Pancreas (tissue), 10 donors: ENCODE results near the gene COL20A1. TPM values are rescaled to one million over a fixed set of nuclear protein-coding genes. Genes with fewer than 3 reads are reported as not detected.

ENCODE experiments used
- ATAC-seq, 4 donors: fragments of 200-7000 bp; cut with Tn5 transposase; one replicate each; pipeline versions ENCODE4 v1.8.0 to v1.9.1; 2020; ENCODE audit warnings: mild to moderate bottlenecking in 4 of 4, moderate library complexity in 4 of 4
- DNase-seq, 6 donors: peaks; one replicate each; pipeline ENCODE4 v3.0.0-alpha.2; 2020
- FAIRE-seq: peaks from 2 replicates; lab custom pipeline; 2012; peaks lifted over from hg19 to GRCh38; lab: Jason Lieb, UNC
- H3K27ac ChIP-seq, 4 donors: fragments of 200-600 bp; sonication (generic); 1 replicate in 3 of 4; 2 replicates in 1 of 4; pipeline versions ENCODE4 v1.5.0 to v1.8.0; 2020
- H3K27me3 ChIP-seq, 4 donors: fragments of 200-600 bp; one replicate each; pipeline ENCODE4 v1.8.0; 2021
- H3K36me3 ChIP-seq, 3 donors: fragments of 200-600 bp; sonication (generic) in 1 of 3; one replicate each; pipeline versions ENCODE4 v1.5.0 to v1.8.0; 2020 to 2021
- H3K4me1 ChIP-seq, 3 donors: fragments of 200-600 bp; one replicate each; pipeline ENCODE4 v1.8.0; 2021
- H3K4me3 ChIP-seq, 4 donors: fragments of 200-600 bp; sonication (generic) in 2 of 4; one replicate each; pipeline versions ENCODE4 v1.5.0 to v1.8.0; 2020 to 2021
- H3K9me3 ChIP-seq, 4 donors: fragments of 200-600 bp; one replicate each; pipeline ENCODE4 v1.8.0; 2021
- WGBS, 2 donors: extraction: QIAGEN DNeasy Blood & Tissue Kit; methylation state at CpG; one replicate each; pipeline ENCODE4 v1.1.7; 2013; 5-methylcytosine and 5-hydroxymethylcytosine counted together
- intact Hi-C, 3 donors: fragments of 100-400 bp; cut with DNase I; formaldehyde crosslinking; loops; one replicate each; pipeline versions ENCODE4 v1.11.1 to v1.14.2; 2022
- polyA plus RNA-seq, 2 donors: library from polyadenylated mRNA; stranded (reverse); fragments of 200-250 nt; gene quantifications; one replicate each; pipeline ENCODE4 v1.2.3, GENCODE V29; 2013
- total RNA-seq, 6 donors: library from RNA; stranded (reverse); fragmentation: NEBNext Ultra II Directional in 4 of 6; extraction: Animal tissue kit (Norgen Biotek cat#: 25700) in 4 of 6; gene quantifications; one replicate each; pipeline versions ENCODE4 v1.2.1 to v1.2.4, GENCODE V29; 2021 to 2023
- TF ChIP-seq, protein P1 (sequence below), 4 donors: fragments of 200-600 bp; sonication (generic) in 3 of 4; IDR thresholded peaks; one replicate each; pipeline versions ENCODE4 v1.5.0 to v1.8.0; 2021; ENCODE audit warnings: antibody characterized with exemption in 4 of 4
- donor health status: healthy with polysubstance abuse.
- donor health status: DM: no; HTN: no; CAD: no; lungs with moderate emphysema.
- donor health status: DM: no; HTN: no; CAD: no.
- donor health status: control.
- donor health status: control.
- donor health status: Bipolar disorder and iron deficiency.
- donor health status: DM: yes; HTN: yes; CAD: no.
- donor health status: DM: no; HTN: no; CAD: no.
- donor health status: DM: no; HTN: no; CAD: no.
- donor health status: DM: yes; HTN: yes; CAD: no.

COL20A1 gene
- total and polyA plus RNA-seq, 8 donors = 0.05 TPM; not detected in 7

- WGBS, 2 donors = 57 to 73% methylated on average over 16 of the region's 16 CpGs
- Histone ChIP-seq H3K27ac (no peak overlapping the region), H3K36me3 (peaks cover 0 to 10% (median 3%) of the 10 kb centered on the region in 3 donors), H3K27me3 (peaks cover 0 to 3% (median 0%) of the 10 kb centered on the region in 4 donors), H3K9me3 (no peaks in the 10 kb centered on the region), H3K4me3 (no peak overlapping the region), H3K4me1 (no peaks in the 10 kb centered on the region)
- no peak for FAIRE-seq
- intact Hi-C loops = no loop called here
- no peak for ATAC-seq
- TF ChIP-seq, protein P1, sequence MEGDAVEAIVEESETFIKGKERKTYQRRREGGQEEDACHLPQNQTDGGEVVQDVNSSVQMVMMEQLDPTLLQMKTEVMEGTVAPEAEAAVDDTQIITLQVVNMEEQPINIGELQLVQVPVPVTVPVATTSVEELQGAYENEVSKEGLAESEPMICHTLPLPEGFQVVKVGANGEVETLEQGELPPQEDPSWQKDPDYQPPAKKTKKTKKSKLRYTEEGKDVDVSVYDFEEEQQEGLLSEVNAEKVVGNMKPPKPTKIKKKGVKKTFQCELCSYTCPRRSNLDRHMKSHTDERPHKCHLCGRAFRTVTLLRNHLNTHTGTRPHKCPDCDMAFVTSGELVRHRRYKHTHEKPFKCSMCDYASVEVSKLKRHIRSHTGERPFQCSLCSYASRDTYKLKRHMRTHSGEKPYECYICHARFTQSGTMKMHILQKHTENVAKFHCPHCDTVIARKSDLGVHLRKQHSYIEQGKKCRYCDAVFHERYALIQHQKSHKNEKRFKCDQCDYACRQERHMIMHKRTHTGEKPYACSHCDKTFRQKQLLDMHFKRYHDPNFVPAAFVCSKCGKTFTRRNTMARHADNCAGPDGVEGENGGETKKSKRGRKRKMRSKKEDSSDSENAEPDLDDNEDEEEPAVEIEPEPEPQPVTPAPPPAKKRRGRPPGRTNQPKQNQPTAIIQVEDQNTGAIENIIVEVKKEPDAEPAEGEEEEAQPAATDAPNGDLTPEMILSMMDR (IDR thresholded peaks at IDR 0.05) = no peak
- peak in 1 of 6 donors; percentile 38 for DNase-seq
These were observed 689 bp upstream of the COL20A1 start for GRCh38 chr20:63292292-63292701.

GRCh38 chr20:63293456-63293855 is 470 bp downstream of the COL20A1 start:
- peak in 2 of 6 donors; percentile 31 to 78 for DNase-seq
- ATAC-seq = no peak

GRCh38 chr20:63293871-63294535 is 1.0 kb downstream of the COL20A1 start:
- peaks cover 0 to 9% (median 0%) of the 10 kb centered on the region in 4 donors for H3K27me3 ChIP-seq
- FAIRE-seq (no peak), ATAC-seq (no peak), DNase-seq (peak in 1 of 6 donors; percentile 65)
- H3K36me3 ChIP-seq = peaks cover 0 to under 1% (median 0%) of the 10 kb centered on the region in 3 donors
- no peak overlapping the region for H3K27ac ChIP-seq
- intact Hi-C loops = no loop called here
- H3K4me3 ChIP-seq = no peak overlapping the region
- H3K9me3 ChIP-seq = no peaks in the 10 kb centered on the region
- TF ChIP-seq, protein P1 (IDR thresholded peaks at IDR 0.05) = no peak
- no peaks in the 10 kb centered on the region for H3K4me1 ChIP-seq
- WGBS, 2 donors = 39 to 44% methylated on average over 11 to 19 of the region's 22 CpGs

More at GRCh38 chr20:63293456-63293855, 470 bp downstream of the COL20A1 start:
- no peak for FAIRE-seq
- Histone ChIP-seq H3K4me1 (no peaks in the 10 kb centered on the region), H3K27ac (no peak overlapping the region), H3K27me3 (peaks cover 0 to 9% (median 0%) of the 10 kb centered on the region in 4 donors), H3K4me3 (no peak overlapping the region), H3K36me3 (peaks cover 0 to 6% (median 0%) of the 10 kb centered on the region in 3 donors), H3K9me3 (no peaks in the 10 kb centered on the region)
- TF ChIP-seq, protein P1 (IDR thresholded peaks at IDR 0.05) = no peak
- WGBS, 2 donors = 41 to 49% methylated on average over 9 to 11 of the region's 11 CpGs
- intact Hi-C loops = no loop called here

- FAIRE-seq (no peak), ATAC-seq (no peak), DNase-seq (peak in 2 of 6 donors; percentile 17 to 70)
- no peak overlapping the region for H3K4me3 ChIP-seq
- 66 to 78% methylated on average over 12 of the region's 12 CpGs for WGBS, 2 donors
- no peak overlapping the region for H3K27ac ChIP-seq
- intact Hi-C loops = no loop called here
- TF ChIP-seq, protein P1 (IDR thresholded peaks at IDR 0.05) = no peak
- no peaks in the 10 kb centered on the region for H3K9me3 ChIP-seq
- H3K27me3 ChIP-seq = peaks cover 0 to 9% (median 0%) of the 10 kb centered on the region in 4 donors
- no peaks in the 10 kb centered on the region for H3K36me3 ChIP-seq
- no peaks in the 10 kb centered on the region for H3K4me1 ChIP-seq
These were observed 1.5 kb downstream of the COL20A1 start for GRCh38 chr20:63294536-63294900.

GRCh38 chr20:63295018-63295417 is 2.0 kb downstream of the COL20A1 start:
- intact Hi-C loops = no loop called here
- peaks cover 0 to 9% (median 0%) of the 10 kb centered on the region in 4 donors for H3K27me3 ChIP-seq
- TF ChIP-seq, protein P1 (IDR thresholded peaks at IDR 0.05) = no peak
- H3K4me1 ChIP-seq = no peaks in the 10 kb centered on the region
- ATAC-seq = no peak
- H3K9me3 ChIP-seq = no peaks in the 10 kb centered on the region
- no peaks in the 10 kb centered on the region for H3K36me3 ChIP-seq
- H3K4me3 ChIP-seq = no peak overlapping the region
- no peak for FAIRE-seq
- 22 to 26% methylated on average over 19 of the region's 19 CpGs for WGBS, 2 donors
- DNase-seq = peak in 2 of 6 donors; percentile 16 to 70
- no peak overlapping the region for H3K27ac ChIP-seq
